Fibroblast of peridontal ligament (primary cell): ENCODE data around the gene ABO.
"Not testable (repeated sequence)": the region's sequence is repeated elsewhere in the genome, so short reads cannot be mapped to it uniquely, and the experiment has no call there.

Experiments used
- DNase-seq: peaks from one replicate; pipeline ENCODE4 v3.0.0-alpha.2; 2010; ENCODE audit errors: extremely low read depth

The ABO gene

GRCh38 chr9:133290751-133291302 lies 15.8 kb upstream of the ABO start:
- no peak for DNase-seq

DNA sequence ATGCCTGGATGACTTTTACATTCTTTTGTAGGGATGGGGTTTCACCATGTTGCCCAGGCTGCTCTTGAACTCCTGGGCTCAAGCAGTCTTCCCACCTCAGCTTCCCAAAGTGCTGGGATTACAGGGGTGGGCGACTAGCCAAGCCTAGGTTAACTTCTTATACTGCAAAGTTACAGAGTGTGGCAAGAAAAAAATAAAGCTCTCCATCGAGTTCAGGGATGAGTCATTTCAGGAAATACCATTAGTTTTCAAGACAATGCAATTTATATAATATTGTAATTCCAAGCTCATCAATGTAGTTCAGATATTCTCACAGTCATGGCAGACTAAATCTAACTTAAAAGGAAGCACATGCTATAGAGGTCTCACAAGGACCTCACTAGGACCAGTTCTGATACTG lies 11.5 kb upstream of the ABO start:
- peak; percentile 1 for DNase-seq

DNA sequence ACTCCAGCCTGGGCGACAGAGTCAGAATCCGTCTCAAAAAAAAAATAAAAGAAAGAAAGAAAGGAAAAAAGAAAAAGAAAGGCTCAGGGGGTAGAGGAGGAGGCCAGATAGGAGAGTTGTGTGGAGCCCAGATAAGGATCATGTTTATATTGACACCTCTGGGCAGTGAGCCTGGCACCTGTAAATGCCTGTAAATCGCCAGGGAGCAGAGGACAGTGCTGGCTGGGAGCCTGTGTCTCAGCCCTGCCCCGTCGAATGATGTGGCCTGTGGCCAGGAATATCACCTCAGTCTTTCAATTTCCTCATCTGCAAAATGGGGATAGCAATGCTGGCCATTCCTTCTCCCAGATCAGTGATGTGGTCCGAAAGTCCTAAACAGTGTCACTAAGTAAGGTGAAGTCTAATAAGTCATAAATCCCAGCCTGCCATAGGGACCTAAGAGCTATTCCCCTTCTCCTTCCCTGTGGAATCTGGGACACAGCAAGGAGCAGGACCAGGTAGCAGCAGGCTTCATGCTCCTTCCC lies 10.3 kb upstream of the ABO start:
- no peak for DNase-seq

DNA sequence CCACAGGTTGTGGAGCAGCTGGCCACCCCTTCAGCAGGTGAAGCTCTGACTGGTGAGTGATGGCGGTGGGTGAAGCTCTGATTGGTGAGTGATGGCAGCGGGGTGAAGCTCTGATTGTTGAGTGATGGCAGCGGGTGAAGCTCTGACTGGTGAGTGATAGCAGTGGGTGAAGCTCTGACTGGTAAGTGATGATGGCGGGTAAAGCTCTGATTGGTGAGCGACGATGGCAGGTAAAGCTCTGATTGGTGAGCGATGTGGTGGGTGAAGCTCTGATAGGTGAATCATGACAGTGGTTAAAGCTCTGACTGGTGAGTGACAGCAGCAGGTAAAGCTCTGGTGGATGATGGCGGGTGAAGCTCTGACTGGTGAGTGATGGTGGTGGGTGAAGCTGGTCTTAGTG lies 9.4 kb upstream of the ABO start:
- no peak for DNase-seq

GRCh38 chr9:133283255-133284032 lies 8.4 kb upstream of the ABO start:
- not testable (repeated sequence) for DNase-seq

DNA sequence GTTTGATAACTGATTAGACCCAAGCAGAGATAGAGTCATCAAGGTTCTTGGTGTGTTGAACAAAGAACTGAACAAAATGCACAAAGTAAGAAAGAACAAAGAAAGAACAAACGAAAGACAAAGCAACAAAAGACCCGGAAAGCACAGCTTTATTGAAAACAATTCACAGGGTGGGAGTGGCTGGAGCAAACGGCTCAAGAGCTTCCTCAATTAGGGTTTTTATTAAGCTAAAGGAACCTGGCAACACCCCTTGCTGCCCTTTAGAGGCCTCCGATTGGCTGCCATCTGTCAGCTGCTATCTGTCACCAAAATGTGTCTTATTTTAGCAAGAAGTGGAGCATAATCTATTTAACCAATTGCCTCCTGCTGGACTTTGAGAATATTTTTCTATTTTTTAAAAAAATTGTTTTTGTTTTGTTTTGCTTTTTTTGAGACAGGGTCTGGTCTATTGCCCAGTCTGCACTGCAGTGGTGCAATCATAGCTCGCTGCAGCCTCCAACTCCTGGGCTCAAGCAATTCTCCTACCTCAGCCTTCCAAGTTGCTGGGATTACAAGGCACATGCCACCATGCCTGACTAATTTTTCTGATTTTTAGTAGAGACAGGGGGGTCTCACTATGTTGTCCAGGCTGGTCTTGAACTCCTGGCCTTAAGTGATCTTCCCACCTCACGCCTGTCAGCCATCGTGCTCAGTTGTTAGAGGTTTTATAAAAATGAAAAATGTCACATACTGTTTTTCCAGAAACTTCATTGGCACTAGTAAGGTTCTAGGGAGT lies 7.7 kb upstream of the ABO start:
- DNase-seq: no peak

- no peak for DNase-seq
Observed at GRCh38 chr9:133280392-133280791, 5.4 kb upstream of the ABO start.

GRCh38 chr9:133278161-133279114 lies 3.4 kb upstream of the ABO start:
- no peak for DNase-seq

DNA sequence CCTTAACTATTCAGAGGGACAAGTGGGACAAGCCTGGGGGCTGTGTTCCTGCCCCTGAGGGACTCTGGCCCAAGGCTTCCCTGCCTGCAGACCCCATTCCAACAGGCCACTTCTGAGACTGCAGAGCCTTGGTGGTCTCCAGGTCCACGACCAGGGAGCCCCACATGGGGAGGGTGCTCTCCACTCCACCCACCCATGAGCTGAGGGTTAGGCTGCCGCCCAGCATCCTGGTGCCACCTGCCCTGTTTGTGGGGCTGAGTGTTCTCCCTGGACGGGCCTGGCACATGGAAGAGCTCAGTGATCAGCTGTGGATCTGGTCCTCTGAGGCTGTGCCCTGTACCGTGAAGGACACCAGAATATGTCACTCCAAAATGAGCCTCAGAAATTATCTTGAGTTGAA lies 2.5 kb upstream of the ABO start:
- no peak for DNase-seq

- DNase-seq: no peak
Observed at GRCh38 chr9:133276923-133277322, 1.9 kb upstream of the ABO start.

DNA sequence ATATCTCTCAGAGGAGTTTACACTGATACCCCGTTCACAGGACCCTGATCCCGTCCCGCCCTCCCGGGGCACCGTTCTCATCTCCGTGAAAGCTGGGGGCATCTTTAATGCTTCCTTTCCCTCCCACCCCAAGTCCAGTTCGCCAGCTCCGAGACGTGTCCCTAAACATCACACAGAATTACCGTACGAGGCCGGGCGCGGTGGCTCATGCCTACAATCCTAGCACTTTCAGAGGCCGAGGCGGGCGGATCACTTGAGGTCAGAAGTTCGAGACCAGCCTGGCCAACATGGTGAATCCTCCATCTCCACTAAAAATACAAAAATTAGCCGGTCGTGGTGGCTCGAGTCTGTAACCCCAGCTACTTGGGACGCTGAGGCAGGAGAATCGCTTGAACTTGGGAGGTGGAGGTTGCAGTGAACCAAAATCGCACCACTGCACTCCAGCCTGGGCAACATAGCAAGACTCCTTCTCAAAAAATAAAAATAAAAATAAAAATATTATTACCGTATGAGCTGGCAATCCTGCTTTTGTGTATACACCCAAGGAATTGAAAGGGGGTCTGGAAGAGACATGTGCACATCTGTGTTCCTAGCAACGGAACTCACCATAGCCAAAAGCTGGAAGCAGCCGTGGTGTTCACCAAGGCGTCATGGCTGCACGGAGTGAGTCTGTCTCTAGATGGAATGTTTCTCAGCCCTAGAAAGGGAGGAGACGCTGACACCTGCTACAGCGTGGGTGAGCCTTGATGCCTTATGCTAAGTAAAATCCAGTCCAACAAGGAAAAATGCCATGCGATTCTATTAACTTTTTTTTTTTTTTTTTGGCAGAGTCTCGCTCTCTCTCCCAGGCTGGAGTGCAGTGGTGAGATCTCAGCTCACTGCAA lies 1.2 kb upstream of the ABO start:
- DNase-seq: no peak

DNA sequence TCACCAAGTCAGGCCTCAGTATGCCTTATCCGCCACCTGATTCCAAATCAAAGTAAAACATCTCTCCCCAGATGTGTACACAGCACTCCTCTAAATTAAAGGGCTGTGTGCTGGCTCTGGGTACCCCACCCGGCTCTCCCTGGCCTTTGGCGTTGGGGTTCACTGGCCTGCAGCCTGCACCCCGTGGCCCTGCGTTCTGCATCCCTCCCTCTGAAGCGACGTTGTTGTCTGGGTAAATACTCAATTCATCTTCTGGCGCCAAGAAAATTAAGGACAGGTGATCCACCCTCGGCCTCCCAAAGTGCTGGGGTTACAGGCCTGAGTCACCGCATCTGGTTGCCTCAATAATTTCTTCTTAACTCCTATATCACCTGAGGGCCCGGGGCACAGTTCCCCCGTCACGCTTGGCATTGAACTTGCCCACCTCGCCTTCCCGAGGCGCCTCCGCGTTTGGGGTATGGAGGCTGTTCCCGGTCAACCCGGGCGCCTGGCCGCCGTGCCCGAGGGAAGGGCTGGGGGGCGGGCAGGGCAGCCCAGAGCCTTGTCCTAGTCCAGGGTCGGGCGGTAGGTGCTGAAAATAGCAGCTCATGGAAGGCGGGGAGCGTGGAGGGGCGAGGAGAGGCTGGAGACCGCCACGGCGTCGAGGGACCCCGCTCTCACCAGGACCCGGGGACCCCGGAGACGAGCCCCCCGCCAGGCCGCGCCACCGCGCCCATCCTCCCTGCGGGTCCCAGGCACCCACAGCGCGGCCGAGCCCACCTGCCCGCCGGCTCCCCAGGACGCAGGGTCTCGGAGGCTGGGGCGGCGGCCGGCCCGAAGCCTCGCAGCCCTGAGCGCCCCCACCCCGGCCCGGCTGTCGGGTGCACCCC lies 531 bp downstream of the ABO start:
- no peak for DNase-seq

- no peak for DNase-seq
Observed at GRCh38 chr9:133273819-133274218, 1.2 kb downstream of the ABO start.

GRCh38 chr9:133273098-133273497 lies 1.9 kb downstream of the ABO start:
- no peak for DNase-seq

- no peak for DNase-seq
Observed at GRCh38 chr9:133269537-133270362, 5.3 kb downstream of the ABO start.

DNA sequence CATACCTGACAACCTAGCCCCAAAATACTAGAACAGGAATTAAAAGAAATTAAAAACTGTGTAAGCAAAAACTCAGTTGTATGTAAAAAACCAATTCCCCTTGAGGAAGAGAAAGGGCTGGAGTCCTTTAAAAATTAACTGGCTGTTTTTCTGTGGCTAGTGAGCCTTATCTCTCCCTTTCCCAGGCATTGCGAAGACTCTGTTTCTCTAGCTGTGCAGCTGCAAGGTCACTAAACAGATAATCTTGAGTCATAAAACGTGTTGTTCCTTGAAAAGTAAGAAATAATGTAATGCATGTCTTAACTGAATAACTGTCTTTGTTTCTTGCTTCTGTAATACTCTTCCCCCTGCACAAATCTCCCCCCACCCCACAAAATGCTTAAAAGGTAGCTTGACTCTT lies 5.9 kb downstream of the ABO start:
- DNase-seq: not testable (repeated sequence)

DNA sequence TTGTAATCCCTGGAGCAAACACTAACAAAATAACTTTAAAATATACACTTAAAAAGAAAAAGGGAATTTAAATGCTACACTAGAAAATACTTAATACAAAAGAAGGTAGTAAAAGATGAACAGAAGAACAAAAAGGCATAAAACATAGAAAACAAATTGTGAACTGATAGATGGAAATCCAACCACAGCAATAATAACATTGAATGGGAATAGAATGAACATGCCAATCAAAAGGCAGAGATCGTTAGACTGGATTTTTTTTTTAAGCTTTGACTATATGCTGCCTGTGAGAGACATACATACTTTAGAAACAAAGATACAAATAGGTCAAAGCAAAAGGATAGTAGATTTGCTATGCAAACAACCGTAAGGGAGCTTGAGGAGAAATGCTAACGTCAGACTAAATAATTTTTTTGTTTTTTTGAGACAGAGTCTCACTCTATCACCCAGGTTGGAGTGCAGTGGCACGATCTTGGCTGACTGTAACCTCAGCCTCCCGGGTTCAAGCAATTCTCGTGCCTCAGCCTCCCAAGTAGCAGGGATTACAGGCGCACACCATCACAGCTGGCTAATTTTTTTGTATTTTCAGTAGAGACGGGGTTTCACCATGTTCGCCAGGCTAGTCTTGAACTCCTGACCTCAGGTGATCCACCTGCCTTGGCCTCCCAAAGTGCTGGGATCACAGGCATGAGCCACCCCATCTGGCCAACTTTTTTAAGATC lies 6.5 kb downstream of the ABO start:
- no peak for DNase-seq

- no peak for DNase-seq
Observed at GRCh38 chr9:133264235-133264764, 10.7 kb downstream of the ABO start.
